ENCODE measurements around the gene LPAR1. TPM values are rescaled to one million over a fixed set of nuclear protein-coding genes. Genes with fewer than 3 reads are reported as not detected.

The LPAR1 gene
- total and polyA plus RNA-seq, 2 donors from 2014 or later, result 2.9 to 28.2 TPM

- DNase-seq (no peak), FAIRE-seq (no peak)
- no peaks in the 10 kb centered on the region for H3K27me3 ChIP-seq (ENCODE audit: control insufficient read depth, insufficient read depth, low read length)
- H3K27ac ChIP-seq (ENCODE audit: low read depth in 2 of 2, low read length in 2 of 2), result no peak overlapping the region
- intact Hi-C loops (cut with DNase I), result no loop called here
- H3K36me3 ChIP-seq (ENCODE audit: control insufficient read depth in 2 of 3, insufficient read depth in 3 of 3, low read length in 3 of 3), result no peaks in the 10 kb centered on the region
- no peaks in the 10 kb centered on the region for H3K9me3 ChIP-seq (ENCODE audit: control insufficient read depth in 2 of 3, insufficient read depth in 1 of 3, low read length in 3 of 3)
- no peak overlapping the region for H3K9ac ChIP-seq (ENCODE audit: low read length in 3 of 3)
- H3K4me1 ChIP-seq (ENCODE audit: control insufficient read depth in 2 of 3, insufficient read depth in 2 of 3, low read depth in 1 of 3, low read length in 3 of 3), result no peaks in the 10 kb centered on the region
- no peak for TF ChIP-seq CTCF (IDR thresholded peaks at IDR 0.05; ENCODE audit: borderline replicate concordance, extremely low read depth, insufficient read depth)
- no peak overlapping the region for H3K4me3 ChIP-seq (ENCODE audit: low read length in 3 of 3)
These were observed 61.0 kb downstream of the LPAR1 start for GRCh38 chr9:110977259-110977709.

- no peak for TF ChIP-seq CTCF (IDR thresholded peaks at IDR 0.05; ENCODE audit: borderline replicate concordance, extremely low read depth, insufficient read depth)
- H3K4me1 ChIP-seq (ENCODE audit: control insufficient read depth in 2 of 3, insufficient read depth in 2 of 3, low read depth in 1 of 3, low read length in 3 of 3), result no peaks in the 10 kb centered on the region
- no peak for DNase-seq
- H3K36me3 ChIP-seq (ENCODE audit: control insufficient read depth in 2 of 3, insufficient read depth in 3 of 3, low read length in 3 of 3), result no peaks in the 10 kb centered on the region
- H3K9me3 ChIP-seq (ENCODE audit: control insufficient read depth in 2 of 3, insufficient read depth in 1 of 3, low read length in 3 of 3), result no peaks in the 10 kb centered on the region
- no peaks in the 10 kb centered on the region for H3K27me3 ChIP-seq (ENCODE audit: control insufficient read depth, insufficient read depth, low read length)
- intact Hi-C loops (cut with DNase I), result no loop called here
- H3K4me3 ChIP-seq (ENCODE audit: low read length in 3 of 3), result no peak overlapping the region
- H3K9ac ChIP-seq (ENCODE audit: low read length in 3 of 3), result no peak overlapping the region
- no peak for FAIRE-seq
- no peak overlapping the region for H3K27ac ChIP-seq (ENCODE audit: low read depth in 2 of 2, low read length in 2 of 2)
These were observed 62.3 kb downstream of the LPAR1 start for GRCh38 chr9:110975969-110976368.

- no peak overlapping the region for H3K27ac ChIP-seq (ENCODE audit: low read depth in 2 of 2, low read length in 2 of 2)
- DNase-seq (no peak), FAIRE-seq (no peak)
- no peak overlapping the region for H3K9ac ChIP-seq (ENCODE audit: low read length in 3 of 3)
- no peaks in the 10 kb centered on the region for H3K27me3 ChIP-seq (ENCODE audit: control insufficient read depth, insufficient read depth, low read length)
- no peak overlapping the region for H3K4me3 ChIP-seq (ENCODE audit: low read length in 3 of 3)
- intact Hi-C loops (cut with DNase I), result no loop called here
- H3K36me3 ChIP-seq (ENCODE audit: control insufficient read depth in 2 of 3, insufficient read depth in 3 of 3, low read length in 3 of 3), result no peaks in the 10 kb centered on the region
- no peak for TF ChIP-seq CTCF (IDR thresholded peaks at IDR 0.05; ENCODE audit: borderline replicate concordance, extremely low read depth, insufficient read depth)
- no peaks in the 10 kb centered on the region for H3K4me1 ChIP-seq (ENCODE audit: control insufficient read depth in 2 of 3, insufficient read depth in 2 of 3, low read depth in 1 of 3, low read length in 3 of 3)
- no peaks in the 10 kb centered on the region for H3K9me3 ChIP-seq (ENCODE audit: control insufficient read depth in 2 of 3, insufficient read depth in 1 of 3, low read length in 3 of 3)
These were observed 63.0 kb downstream of the LPAR1 start for GRCh38 chr9:110975278-110975677.

GRCh38 chr9:110971705-110972104 lies 66.6 kb downstream of the LPAR1 start:
- H3K4me1 ChIP-seq (ENCODE audit: control insufficient read depth in 2 of 3, insufficient read depth in 2 of 3, low read depth in 1 of 3, low read length in 3 of 3), result no peaks in the 10 kb centered on the region
- no peak for FAIRE-seq
- no peaks in the 10 kb centered on the region for H3K36me3 ChIP-seq (ENCODE audit: control insufficient read depth in 2 of 3, insufficient read depth in 3 of 3, low read length in 3 of 3)
- no peak overlapping the region for H3K4me3 ChIP-seq (ENCODE audit: low read length in 3 of 3)
- intact Hi-C loops (cut with DNase I), result no loop called here
- H3K27me3 ChIP-seq (ENCODE audit: control insufficient read depth, insufficient read depth, low read length), result no peaks in the 10 kb centered on the region
- no peak for DNase-seq
- no peak overlapping the region for H3K9ac ChIP-seq (ENCODE audit: low read length in 3 of 3)
- no peaks in the 10 kb centered on the region for H3K9me3 ChIP-seq (ENCODE audit: control insufficient read depth in 2 of 3, insufficient read depth in 1 of 3, low read length in 3 of 3)
- no peak for TF ChIP-seq CTCF (IDR thresholded peaks at IDR 0.05; ENCODE audit: borderline replicate concordance, extremely low read depth, insufficient read depth)
- no peak overlapping the region for H3K27ac ChIP-seq (ENCODE audit: low read depth in 2 of 2, low read length in 2 of 2)

Data from kidney (tissue), 14 donors.